GM12878 (cell line): Measurements from ENCODE around the gene ERC1. TPM values are rescaled to one million over a fixed set of nuclear protein-coding genes. Genes with fewer than 3 reads are reported as not detected.
A peak's percentile ranks its signal among the peaks of the same experiment; 100 is the strongest.

Experiments
- ATAC-seq: fragments of 200-7000 bp; cut with Tn5 transposase; 3 replicates; pipeline ENCODE4 v1.9.1; 2020; ENCODE audit warnings: mild to moderate bottlenecking, moderate library complexity
- BruUV-seq: library from RNA; stranded (reverse); fragments of 400-500 nt; replicated peaks from 2 replicates; lab custom pipeline; 2021; lab: Mats Ljungman, UMichigan
- CTCF ChIA-PET: fragments of 300-600 bp; sonication (Branson Sonifier 250); formaldehyde crosslinking; extraction: SDS; loops from one replicate; lab custom pipeline; 2021; ENCODE audit warnings: inconsistent platforms; lab: Yijun Ruan, JAX
- POLR2A ChIA-PET: fragments of 350-600 bp; formaldehyde crosslinking; extraction: SDS; loops from one replicate; lab custom pipeline; 2021; ENCODE audit warnings: inconsistent platforms; lab: Charles Lee
- RAD21 ChIA-PET: fragments of 300-600 bp; sonication (Branson Sonifier 250); formaldehyde crosslinking; loops from one replicate; lab custom pipeline; 2023; ENCODE audit warnings: antibody characterized with exemption; ENCODE audit not compliant: unreplicated experiment; lab: Charles Lee
- SMC1A ChIA-PET: fragments of 300-600 bp; sonication (Branson Sonifier 250); formaldehyde crosslinking; loops from one replicate; lab custom pipeline; 2023; ENCODE audit not compliant: unreplicated experiment, uncharacterized antibody; lab: Charles Lee
- DNase-seq: peaks from one replicate; pipeline ENCODE4 v3.0.0-alpha.2; 2011; ENCODE audit warnings: low read depth, low spot score
- FAIRE-seq: peaks from 3 replicates; lab custom pipeline; 2011; peaks lifted over from hg19 to GRCh38; lab: Jason Lieb, UNC
- H2AFZ ChIP-seq: 2 replicates; pipeline ENCODE4 v1.6.0; 2011; ENCODE audit warnings: low read depth, low read length, control low read depth; ENCODE audit not compliant: control insufficient read depth
- H3K27ac ChIP-seq: 2 replicates; pipeline ENCODE4 v1.5.1; 2011; ENCODE audit warnings: control low read depth; ENCODE audit not compliant: control insufficient read depth, insufficient read depth
- H3K27me3 ChIP-seq, 2 experiments: replicated peaks in 1 of 2; 2 replicates each; pipeline versions ENCODE4 v1.6.0 to v1.6.1; 2011; ENCODE audit warnings: low read length in 1 of 2; ENCODE audit not compliant: control insufficient read depth in 2 of 2, insufficient read depth in 2 of 2
- H3K36me3 ChIP-seq, 2 experiments: 2 replicates each; pipeline ENCODE4 v1.5.1; 2011; ENCODE audit warnings: low read length in 1 of 2; ENCODE audit not compliant: control insufficient read depth in 2 of 2, insufficient read depth in 2 of 2
- H3K4me1 ChIP-seq: 2 replicates; pipeline ENCODE4 v1.6.1; 2011; ENCODE audit warnings: mild to moderate bottlenecking, low read length, moderate library complexity, mixed read lengths; ENCODE audit not compliant: control insufficient read depth, insufficient read depth
- H3K4me2 ChIP-seq: 2 replicates; pipeline ENCODE4 v1.6.0; 2011; ENCODE audit warnings: control low read depth; ENCODE audit not compliant: control insufficient read depth, insufficient read depth
- H3K4me3 ChIP-seq: fragments of 200-600 bp; sonication (generic); 2 replicates; pipeline ENCODE4 v1.5.1; 2016
- H3K79me2 ChIP-seq: 2 replicates; pipeline ENCODE4 v1.6.0; 2011; ENCODE audit warnings: low read length; ENCODE audit not compliant: control insufficient read depth, insufficient read depth
- H3K9ac ChIP-seq: 2 replicates; pipeline ENCODE4 v1.8.0; 2011; ENCODE audit warnings: low read length, control low read depth, mixed read lengths; ENCODE audit not compliant: control insufficient read depth, insufficient read depth
- H3K9me3 ChIP-seq: replicated peaks from 3 replicates; pipeline ENCODE4 v1.5.1; 2011; ENCODE audit warnings: mild to moderate bottlenecking, low read length; ENCODE audit not compliant: control insufficient read depth, insufficient read depth
- H4K20me1 ChIP-seq: 2 replicates; pipeline ENCODE4 v1.6.0; 2011; ENCODE audit not compliant: control insufficient read depth, insufficient read depth
- ATF7 ChIP-seq: fragments of 450-650 bp; IDR thresholded peaks from 2 replicates; pipeline ENCODE4 v1.6.1; 2016; ENCODE audit warnings: low read depth, mild to moderate bottlenecking
- BCL3 ChIP-seq: IDR thresholded peaks from 2 replicates; pipeline ENCODE4 v1.6.1; 2011; ENCODE audit warnings: borderline replicate concordance, low read depth, mild to moderate bottlenecking, moderate library complexity, low read length; ENCODE audit not compliant: insufficient read depth, poor library complexity, severe bottlenecking
- KLF5 ChIP-seq: fragments of 450-650 bp; IDR thresholded peaks from 2 replicates; pipeline ENCODE4 v1.6.1; 2014; ENCODE audit warnings: mild to moderate bottlenecking; ENCODE audit not compliant: partially characterized antibody
- WGBS: methylation state at CpG from one replicate; pipeline ENCODE4 v1.1.6; 2016; ENCODE audit warnings: low lambda C conversion rate; ENCODE audit not compliant: insufficient replicate concordance, insufficient coverage; ENCODE audit errors: missing lambda C conversion rate; 5-methylcytosine and 5-hydroxymethylcytosine counted together
- in situ Hi-C: fragments of 300-500 bp; cut with MboI; formaldehyde crosslinking; loops from 9 replicates; pipeline ENCODE4 v1.14.3; 2018; ENCODE audit warnings: mixed read lengths
- intact Hi-C: fragments of 100-400 bp; cut with micrococcal nuclease; formaldehyde crosslinking; loops from one replicate; pipeline ENCODE4 v1.14.2; 2022; ENCODE audit not compliant: unreplicated experiment
- polyA plus RNA-seq, 11 experiments: library from polyadenylated mRNA; depleted of rRNA in 4 of 11; unstranded in 6 of 11; stranded (reverse) in 5 of 11; fragments of >200 nt; fragmentation: Nextera tagmentation in 4 of 11; fragmentation: Illumina TruSeq in 1 of 11; extraction: Ambion mirVana in 4 of 11; extraction: Trizol in 1 of 11; gene quantifications; 1 replicate in 1 of 11; 2 replicates in 10 of 11; pipeline versions ENCODE4 v1.2.1 to v1.2.3, GENCODE V29; 2011 to 2016; ENCODE audit warnings: inconsistent platforms in 2 of 11, missing spikeins in 2 of 11, low read depth in 1 of 11
- total RNA-seq, 4 experiments: library from RNA; depleted of rRNA in 3 of 4; stranded (reverse); fragments of >200 nt in 3 of 4; fragmentation: Illumina TruSeq in 1 of 4; extraction: Trizol in 1 of 4; gene quantifications; 2 replicates each; pipeline versions ENCODE4 v1.2.1 to v1.2.3, GENCODE V29; 2013 to 2021

Gene ERC1
- total and polyA plus RNA-seq, 10 of the 15 experiments (the other 5 are each of a cell fraction or from before 2014, with no cell fraction given) = 0.75 to 8.0 (median 5.0) TPM

GRCh38 chr12:1305791-1306500, 314.9 kb downstream of the ERC1 start (continued):
- no peak for TF ChIP-seq KLF5
- TF ChIP-seq, all 136 proteins: peak for 0

- in situ Hi-C loops = no loop called here
- H3K4me2 ChIP-seq = no peak overlapping the region
- H2AFZ ChIP-seq = no peak overlapping the region
- H3K4me3 ChIP-seq = no peak overlapping the region
- no peaks in the 10 kb centered on the region for H3K9me3 ChIP-seq
- H3K27ac ChIP-seq = no peak overlapping the region
- no peaks in the 10 kb centered on the region for H3K36me3 ChIP-seq
- no peak for TF ChIP-seq ATF7
- peak; percentile 32 for TF ChIP-seq BCL3
- RAD21 ChIA-PET = interaction anchor here (0.9 kb wide), 1 partner anchor 188 kb away, joined by 4 read pairs; no protein-coding TSS in a partner anchor
- H3K9ac ChIP-seq = no peak overlapping the region
- no peaks in the 10 kb centered on the region for H4K20me1 ChIP-seq
- H3K79me2 ChIP-seq = no peaks in the 10 kb centered on the region
- intact Hi-C loops = no loop called here
- SMC1A ChIA-PET = no interaction called here
- 19% methylated on average over 4 of the region's 4 CpGs for WGBS
- DNase-seq (no peak), ATAC-seq (no peak), FAIRE-seq (no peak)
- CTCF ChIA-PET = interaction anchor here (0.6 to 1.5 kb wide), 3 partner anchors 154 to 276 kb away, joined by 3 to 9 read pairs (median 4); no protein-coding TSS in a partner anchor
- POLR2A ChIA-PET = no interaction called here
- H3K27me3 ChIP-seq = no peaks in the 10 kb centered on the region
- no peaks in the 10 kb centered on the region for H3K4me1 ChIP-seq
- BruUV-seq = no TSS peak
Measured at GRCh38 chr12:1306817-1307216, 315.8 kb downstream of the ERC1 start.
